ENCODE results near the gene BRSK2. TPM values are rescaled to one million over a fixed set of nuclear protein-coding genes. Genes with fewer than 3 reads are reported as not detected.

Gene BRSK2
- total and polyA plus RNA-seq, 9 of the 15 experiments (the other 6 are each of a cell fraction or from before 2014, with no cell fraction given), result 0.06 to 0.52 (median 0.18) TPM; not detected in 5

- peak; percentile 58 to 66; a peak in 3 of 4 replicates for TF ChIP-seq NRF1 (conservative IDR thresholded peaks at IDR 0.05 in 1 of 2, IDR thresholded peaks at IDR 0.05 in 1 of 2)
Measured at GRCh38 chr11:1382831-1383607, 6.7 kb upstream of the BRSK2 start (continued).

GRCh38 chr11:1384199-1384970, 5.3 kb upstream of the BRSK2 start:
- H3K4me2 ChIP-seq (ENCODE audit: insufficient read depth, low read length), result no peak overlapping the region
- in situ Hi-C loops (cut with MboI) (no loop called here), intact Hi-C loops (cut with micrococcal nuclease) (no loop called here)
- no TSS peak for BruUV-seq (replicated peaks)
- H3K9me1 ChIP-seq (ENCODE audit: control insufficient read depth, insufficient read depth, low read length), result no peaks in the 10 kb centered on the region
- CTCF ChIA-PET (ENCODE audit: low intra/inter-chr PET ratio), result no interaction called here
- peaks cover 13 to 59% of the 10 kb centered on the region in 2 experiments; a peak in 4 of 5 replicates for H3K27me3 ChIP-seq (ENCODE audit: control insufficient read depth in 2 of 2, insufficient read depth in 2 of 2, low read length in 2 of 2)
- POLR2A ChIA-PET, result interaction anchor here (0.6 kb wide), 1 partner anchor 58 kb away, joined by 3 read pairs; no protein-coding TSS in a partner anchor
- H3K4me3 ChIP-seq, result no peak overlapping the region
- no peaks in the 10 kb centered on the region for H3K9me3 ChIP-seq (replicated peaks; ENCODE audit: control insufficient read depth, insufficient read depth, low read depth, low read length)
- H2AFZ ChIP-seq (ENCODE audit: low read depth, low read length), result no peak overlapping the region
- no peak overlapping the region for H3K27ac ChIP-seq (ENCODE audit: extremely low read depth, low read depth, low read length)
- H4K20me1 ChIP-seq (replicated peaks; ENCODE audit: control insufficient read depth, insufficient read depth, low read length), result no peaks in the 10 kb centered on the region
- peaks cover 0 to 24% of the 10 kb centered on the region in 2 experiments; a peak in 2 of 5 replicates for H3K4me1 ChIP-seq (replicated peaks in 1 of 2; ENCODE audit: control insufficient read depth in 2 of 2, insufficient read depth in 2 of 2, low read length in 2 of 2)
- no peak overlapping the region for H3K9ac ChIP-seq (ENCODE audit: insufficient read depth in 1 of 2, low read depth in 2 of 2, low read length in 2 of 2)
- FAIRE-seq, result no peak
- no peak for ATAC-seq
- WGBS (ENCODE audit: insufficient coverage, low coverage, missing lambda C conversion rate), result 25% methylated on average over 21 of the region's 21 CpGs
- no peaks in the 10 kb centered on the region for H3K36me3 ChIP-seq (ENCODE audit: control insufficient read depth, insufficient read depth, low read length)
- DNase-seq (ENCODE audit: extremely low read depth in 1 of 4, low spot score in 3 of 4), result no peak
- H3K79me2 ChIP-seq (ENCODE audit: control insufficient read depth, insufficient read depth, low read length), result no peaks in the 10 kb centered on the region
- no peak for TF ChIP-seq DPF2 (IDR thresholded peaks at IDR 0.05)
- TF ChIP-seq CXXC5 (CRISPR knock-in tag; IDR thresholded peaks at IDR 0.05), result no peak
- TF ChIP-seq WHSC1 (IDR thresholded peaks at IDR 0.05; ENCODE audit: low read length), result no peak
- no peak for TF ChIP-seq ATF2 (CRISPR knock-in tag; IDR thresholded peaks at IDR 0.05)
- TF ChIP-seq KLF10 (CRISPR knock-in tag; IDR thresholded peaks at IDR 0.05), result no peak
- no peak for TF ChIP-seq TFAM (CRISPR knock-in tag; conservative IDR thresholded peaks at IDR 0.05)
- no peak for TF ChIP-seq ARID3B (CRISPR knock-in tag; IDR thresholded peaks at IDR 0.05; ENCODE audit: borderline replicate concordance)
- TF ChIP-seq TARDBP (IDR thresholded peaks at IDR 0.05), result no peak
- no peak for TF ChIP-seq ZNF431 (CRISPR knock-in tag; IDR thresholded peaks at IDR 0.05)
- no peak for TF ChIP-seq ZNF175 (CRISPR knock-in tag; IDR thresholded peaks at IDR 0.05; ENCODE audit: low read depth)
- no peak for TF ChIP-seq RBM22 (IDR thresholded peaks at IDR 0.05; ENCODE audit: low read depth, low read length, poor library complexity, severe bottlenecking)
- TF ChIP-seq RBM14 (IDR thresholded peaks at IDR 0.05; ENCODE audit: borderline replicate concordance, insufficient read depth, low read depth, low read length), result no peak
- no peak for TF ChIP-seq CBFA2T3 (IDR thresholded peaks at IDR 0.05)
- TF ChIP-seq ZBTB5 (IDR thresholded peaks at IDR 0.05), result no peak

Measured in K562 (cell line).